Activated T-helper 17 cell treated with anti-CD3 and anti-CD28 coated beads, Interleukin-2, amount 50 U/mL, for 72 hours (primary cell): ENCODE results near the gene KLHL15. TPM values are rescaled to one million over a fixed set of nuclear protein-coding genes. Genes with fewer than 3 reads are reported as not detected.

Experiments
- ATAC-seq: fragments of 150-1000 bp; cut with Tn5 transposase; replicated peaks from 2 replicates; pipeline ENCODE4 v1.10.0; 2021; ENCODE audit warnings: mild to moderate bottlenecking, moderate library complexity
- H3K27ac Mint-ChIP-seq: one replicate; pipeline ENCODE4 v1.8.0; 2022; ENCODE audit warnings: mixed read lengths
- H3K27me3 Mint-ChIP-seq: one replicate; pipeline ENCODE4 v1.8.0; 2022; ENCODE audit warnings: mixed read lengths
- H3K36me3 Mint-ChIP-seq: one replicate; pipeline ENCODE4 v1.8.0; 2022; ENCODE audit warnings: low read depth, mild to moderate bottlenecking, mixed read lengths
- H3K4me1 Mint-ChIP-seq: one replicate; pipeline ENCODE4 v1.8.0; 2022; ENCODE audit warnings: mixed read lengths
- H3K4me3 Mint-ChIP-seq: one replicate; pipeline ENCODE4 v1.8.0; 2022; ENCODE audit warnings: mild to moderate bottlenecking, mixed read lengths
- H3K9me3 Mint-ChIP-seq: one replicate; pipeline ENCODE4 v1.8.0; 2022; ENCODE audit warnings: mixed read lengths
- total RNA-seq, 2 donors: library from RNA; stranded (reverse); gene quantifications; one replicate each; pipeline ENCODE4 v1.2.3, GENCODE V29; 2022

KLHL15 gene
- total RNA-seq, 2 donors from 2014 or later, result 8.3 to 17.6 TPM

- Mint-ChIP-seq H3K27ac (no peak overlapping the region), H3K27me3 (no peaks in the 10 kb centered on the region), H3K4me1 (peaks cover 13% of the 10 kb centered on the region), H3K4me3 (peak overlapping the region; percentile 86), H3K9me3 (no peaks in the 10 kb centered on the region), H3K36me3 (peaks cover 22% of the 10 kb centered on the region)
- ATAC-seq, result peak; percentile 92
Observed at GRCh38 chrX:24024819-24025740, 1.9 kb downstream of the KLHL15 start.

GRCh38 chrX:24023972-24024669 lies 2.9 kb downstream of the KLHL15 start:
- Mint-ChIP-seq H3K4me3 (peak overlapping the region; percentile 86), H3K27me3 (no peaks in the 10 kb centered on the region), H3K4me1 (peaks cover 18% of the 10 kb centered on the region), H3K27ac (peak overlapping the region; percentile 89), H3K9me3 (no peaks in the 10 kb centered on the region), H3K36me3 (peaks cover 30% of the 10 kb centered on the region)
- no peak for ATAC-seq

- Mint-ChIP-seq H3K27ac (peak overlapping the region; percentile 89), H3K9me3 (no peaks in the 10 kb centered on the region), H3K4me1 (peaks cover 18% of the 10 kb centered on the region), H3K4me3 (peak overlapping the region; percentile 86), H3K36me3 (peaks cover 30% of the 10 kb centered on the region), H3K27me3 (no peaks in the 10 kb centered on the region)
- no peak for ATAC-seq
Observed at GRCh38 chrX:24023544-24023943, 3.4 kb downstream of the KLHL15 start.

- Mint-ChIP-seq H3K27ac (peak overlapping the region; percentile 79), H3K27me3 (no peaks in the 10 kb centered on the region), H3K36me3 (peaks cover 42% of the 10 kb centered on the region), H3K9me3 (no peaks in the 10 kb centered on the region), H3K4me1 (peaks cover 18% of the 10 kb centered on the region), H3K4me3 (peak overlapping the region; percentile 76)
- ATAC-seq, result no peak
Observed at GRCh38 chrX:24020306-24020876, 6.6 kb downstream of the KLHL15 start.

- Mint-ChIP-seq H3K4me3 (peak overlapping the region; percentile 76), H3K27me3 (no peaks in the 10 kb centered on the region), H3K27ac (no peak overlapping the region), H3K36me3 (peaks cover 45% of the 10 kb centered on the region), H3K4me1 (peaks cover 21% of the 10 kb centered on the region), H3K9me3 (no peaks in the 10 kb centered on the region)
- no peak for ATAC-seq
Observed at GRCh38 chrX:24019448-24019847, 7.5 kb downstream of the KLHL15 start.

GRCh38 chrX:24018809-24019208 lies 8.2 kb downstream of the KLHL15 start:
- H3K36me3 Mint-ChIP-seq, result peaks cover 46% of the 10 kb centered on the region
- no peak for ATAC-seq

GRCh38 chrX:24017674-24018073 lies 9.3 kb downstream of the KLHL15 start:
- H3K4me3 Mint-ChIP-seq, result no peak overlapping the region
- no peaks in the 10 kb centered on the region for H3K27me3 Mint-ChIP-seq
- H3K4me1 Mint-ChIP-seq, result peaks cover 24% of the 10 kb centered on the region
- H3K9me3 Mint-ChIP-seq, result no peaks in the 10 kb centered on the region
- ATAC-seq, result no peak
- peaks cover 37% of the 10 kb centered on the region for H3K36me3 Mint-ChIP-seq
- H3K27ac Mint-ChIP-seq, result no peak overlapping the region

More at GRCh38 chrX:24018809-24019208, 8.2 kb downstream of the KLHL15 start:
- H3K27me3 Mint-ChIP-seq, result no peaks in the 10 kb centered on the region
- H3K9me3 Mint-ChIP-seq, result no peaks in the 10 kb centered on the region
- H3K4me3 Mint-ChIP-seq, result no peak overlapping the region
- no peak overlapping the region for H3K27ac Mint-ChIP-seq
- peaks cover 24% of the 10 kb centered on the region for H3K4me1 Mint-ChIP-seq

- Mint-ChIP-seq H3K36me3 (peaks cover 32% of the 10 kb centered on the region), H3K4me3 (peak overlapping the region; percentile 76), H3K9me3 (no peaks in the 10 kb centered on the region), H3K4me1 (peaks cover 19% of the 10 kb centered on the region), H3K27ac (peak overlapping the region; percentile 88), H3K27me3 (no peaks in the 10 kb centered on the region)
- peak; percentile 97 for ATAC-seq
Observed at GRCh38 chrX:24014388-24015018, 12.5 kb downstream of the KLHL15 start.

- Mint-ChIP-seq H3K4me1 (peaks cover 26% of the 10 kb centered on the region), H3K36me3 (peaks cover 29% of the 10 kb centered on the region), H3K4me3 (peak overlapping the region; percentile 6), H3K27me3 (no peaks in the 10 kb centered on the region), H3K27ac (no peak overlapping the region), H3K9me3 (no peaks in the 10 kb centered on the region)
- no peak for ATAC-seq
Observed at GRCh38 chrX:24012266-24012665, 14.7 kb downstream of the KLHL15 start.

GRCh38 chrX:24005867-24006266 lies 21.1 kb downstream of the KLHL15 start:
- Mint-ChIP-seq H3K36me3 (peaks cover 49% of the 10 kb centered on the region), H3K27ac (no peak overlapping the region), H3K9me3 (no peaks in the 10 kb centered on the region), H3K4me3 (no peak overlapping the region), H3K27me3 (no peaks in the 10 kb centered on the region), H3K4me1 (peaks cover 21% of the 10 kb centered on the region)
- no peak for ATAC-seq

GRCh38 chrX:24005028-24005427 lies 22.0 kb downstream of the KLHL15 start:
- no peak for ATAC-seq
- Mint-ChIP-seq H3K27ac (peak overlapping the region; percentile 75), H3K4me3 (peak overlapping the region; percentile 44), H3K36me3 (peaks cover 48% of the 10 kb centered on the region), H3K9me3 (no peaks in the 10 kb centered on the region), H3K27me3 (no peaks in the 10 kb centered on the region), H3K4me1 (peaks cover 16% of the 10 kb centered on the region)

- Mint-ChIP-seq H3K27me3 (no peaks in the 10 kb centered on the region), H3K27ac (no peak overlapping the region), H3K9me3 (no peaks in the 10 kb centered on the region), H3K4me3 (no peak overlapping the region), H3K36me3 (peaks cover 45% of the 10 kb centered on the region), H3K4me1 (peaks cover 6% of the 10 kb centered on the region)
- ATAC-seq, result no peak
Observed at GRCh38 chrX:24002792-24003191, 24.2 kb downstream of the KLHL15 start.

GRCh38 chrX:24002167-24002566 lies 24.8 kb downstream of the KLHL15 start:
- Mint-ChIP-seq H3K27ac (no peak overlapping the region), H3K4me3 (no peak overlapping the region), H3K4me1 (peaks cover 6% of the 10 kb centered on the region), H3K9me3 (no peaks in the 10 kb centered on the region), H3K27me3 (no peaks in the 10 kb centered on the region), H3K36me3 (peaks cover 45% of the 10 kb centered on the region)
- no peak for ATAC-seq

- no peaks in the 10 kb centered on the region for H3K27me3 Mint-ChIP-seq
- no peak for ATAC-seq
- no peak overlapping the region for H3K27ac Mint-ChIP-seq
- no peaks in the 10 kb centered on the region for H3K9me3 Mint-ChIP-seq
- no peaks in the 10 kb centered on the region for H3K4me1 Mint-ChIP-seq
- no peak overlapping the region for H3K4me3 Mint-ChIP-seq
- peaks cover 30% of the 10 kb centered on the region for H3K36me3 Mint-ChIP-seq
Observed at GRCh38 chrX:23999671-24000070, 27.3 kb downstream of the KLHL15 start.
